Gastrocnemius medialis (tissue), 4 donors: ENCODE data around the gene CCDC142. TPM values are rescaled to one million over a fixed set of nuclear protein-coding genes. Genes with fewer than 3 reads are reported as not detected.
"Not testable (repeated sequence)": the region's sequence is repeated elsewhere in the genome, so short reads cannot be mapped to it uniquely, and the experiment has no call there.

Source experiments
- ATAC-seq, 2 donors: fragments of 150-250 bp; one replicate each; pipeline ENCODE4 v1.9.1; 2016
- DNase-seq, 2 donors: peaks; one replicate each; pipeline ENCODE4 v3.0.0-alpha.2; 2019
- H3K27ac ChIP-seq, 4 donors: fragments of 200-600 bp; sonication (generic); 1 replicate in 1 of 4; 2 replicates in 3 of 4; pipeline ENCODE4 v1.5.1; 2016 to 2018; ENCODE audit warnings: mild to moderate bottlenecking in 2 of 4, moderate library complexity in 1 of 4
- H3K27me3 ChIP-seq, 3 donors: fragments of 200-600 bp; sonication (generic) in 2 of 3; 1 replicate in 1 of 3; 2 replicates in 2 of 3; pipeline versions ENCODE4 v1.5.1 to v1.6.0; 2016 to 2019; ENCODE audit warnings: mild to moderate bottlenecking in 1 of 3, moderate library complexity in 1 of 3
- H3K36me3 ChIP-seq, 2 donors: fragments of 200-600 bp; sonication (generic) in 1 of 2; one replicate each; pipeline ENCODE4 v1.5.1; 2017 to 2018
- H3K4me1 ChIP-seq, 2 donors: fragments of 200-600 bp; sonication (generic) in 1 of 2; one replicate each; pipeline ENCODE4 v1.5.1; 2016 to 2017; ENCODE audit warnings: mild to moderate bottlenecking in 2 of 2
- H3K4me3 ChIP-seq, 4 donors: fragments of 200-600 bp; sonication (generic) in 3 of 4; 1 replicate in 1 of 4; 2 replicates in 3 of 4; pipeline ENCODE4 v1.5.1; 2016 to 2019; ENCODE audit warnings: mild to moderate bottlenecking in 2 of 4
- H3K9me3 ChIP-seq, 3 donors: fragments of 200-600 bp; sonication (generic) in 2 of 3; 1 replicate in 1 of 3; 2 replicates in 2 of 3; pipeline ENCODE4 v1.5.1; 2016 to 2019
- POLR2A ChIP-seq, 2 donors: fragments of 450-650 bp; IDR thresholded peaks; one replicate each; pipeline ENCODE4 v1.6.1; 2017; ENCODE audit warnings: antibody characterized with exemption in 2 of 2, mild to moderate bottlenecking in 2 of 2, moderate library complexity in 2 of 2
- in situ Hi-C, 4 donors: fragments of 200-750 bp; cut with MboI; loops; one replicate each; pipeline versions ENCODE4 v1.15.0 to v1.8.0; 2017; ENCODE audit warnings: low sequenced_read_pairs in 4 of 4
- intact Hi-C: fragments of 100-400 bp; cut with DNase I; formaldehyde crosslinking; loops from one replicate; pipeline ENCODE4 v1.15.1; 2023; ENCODE audit warnings: low total_unique reads
- total RNA-seq, 4 donors: library from RNA; depleted of rRNA; stranded (reverse); fragments of >200 nt; gene quantifications; one replicate each; pipeline versions ENCODE4 v1.1.0 to v1.2.3, GENCODE V29; 2016
- TF ChIP-seq, protein P1 (sequence below), 5 experiments: fragments of 450-650 bp in 3 of 5; fragments of 200-600 bp in 2 of 5; sonication (generic) in 2 of 5; IDR thresholded peaks in 4 of 5; conservative IDR thresholded peaks in 1 of 5; 1 replicate in 4 of 5; 2 replicates in 1 of 5; pipeline ENCODE4 v1.5.1; 2016 to 2019; ENCODE audit warnings: antibody characterized with exemption in 5 of 5, mild to moderate bottlenecking in 3 of 5, moderate library complexity in 3 of 5

The CCDC142 gene
- total RNA-seq, 4 donors from 2014 or later: 5.5 to 7.3 (median 6.0) TPM

DNA sequence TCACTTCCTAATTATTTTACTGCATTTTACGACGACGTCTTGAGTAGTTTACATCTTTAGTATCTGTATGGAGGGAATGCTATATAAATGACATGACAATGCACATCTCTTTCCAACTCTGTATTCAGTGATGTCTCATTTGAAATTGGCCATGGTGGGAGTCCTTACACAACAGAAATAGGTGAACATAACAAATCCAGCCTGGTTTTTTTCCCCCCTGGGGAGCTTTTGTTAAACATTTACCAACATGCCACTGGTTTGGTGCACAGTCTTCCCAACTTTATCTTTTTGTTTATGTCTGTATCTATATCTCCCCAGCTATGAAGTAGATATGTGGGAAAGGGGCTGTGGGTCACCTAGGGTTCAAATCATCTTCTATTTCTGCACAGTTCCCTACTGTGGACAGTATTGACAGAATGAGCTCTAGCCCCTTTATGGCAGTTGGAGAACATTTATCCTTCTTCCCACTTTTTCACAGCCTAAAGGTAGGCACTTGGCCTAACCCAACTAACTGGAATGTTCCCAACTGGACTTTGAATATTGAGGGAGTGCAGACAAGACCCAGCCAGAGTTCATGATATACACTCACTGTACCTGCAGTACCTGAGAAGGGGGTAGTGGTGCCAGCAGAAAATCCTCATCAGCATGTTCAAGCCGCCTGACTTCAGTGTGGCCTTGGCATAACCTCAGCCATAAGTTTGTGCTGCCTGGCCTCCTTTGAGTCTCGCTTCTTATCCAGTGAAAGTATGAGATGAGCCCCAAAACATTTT is 35.4 kb downstream of the CCDC142 start:
- no peaks in the 10 kb centered on the region for H3K4me1 ChIP-seq
- no peak overlapping the region for H3K27ac ChIP-seq
- H3K9me3 ChIP-seq: no peaks in the 10 kb centered on the region
- intact Hi-C loops (no loop called here), in situ Hi-C loops (no loop called here)
- DNase-seq: no peak
- H3K36me3 ChIP-seq: no peaks in the 10 kb centered on the region
- no peak overlapping the region for H3K4me3 ChIP-seq
- peaks cover 2 to 14% (median 3%) of the 10 kb centered on the region in 3 donors for H3K27me3 ChIP-seq
- ATAC-seq: no peak
- TF ChIP-seq, protein P1, sequence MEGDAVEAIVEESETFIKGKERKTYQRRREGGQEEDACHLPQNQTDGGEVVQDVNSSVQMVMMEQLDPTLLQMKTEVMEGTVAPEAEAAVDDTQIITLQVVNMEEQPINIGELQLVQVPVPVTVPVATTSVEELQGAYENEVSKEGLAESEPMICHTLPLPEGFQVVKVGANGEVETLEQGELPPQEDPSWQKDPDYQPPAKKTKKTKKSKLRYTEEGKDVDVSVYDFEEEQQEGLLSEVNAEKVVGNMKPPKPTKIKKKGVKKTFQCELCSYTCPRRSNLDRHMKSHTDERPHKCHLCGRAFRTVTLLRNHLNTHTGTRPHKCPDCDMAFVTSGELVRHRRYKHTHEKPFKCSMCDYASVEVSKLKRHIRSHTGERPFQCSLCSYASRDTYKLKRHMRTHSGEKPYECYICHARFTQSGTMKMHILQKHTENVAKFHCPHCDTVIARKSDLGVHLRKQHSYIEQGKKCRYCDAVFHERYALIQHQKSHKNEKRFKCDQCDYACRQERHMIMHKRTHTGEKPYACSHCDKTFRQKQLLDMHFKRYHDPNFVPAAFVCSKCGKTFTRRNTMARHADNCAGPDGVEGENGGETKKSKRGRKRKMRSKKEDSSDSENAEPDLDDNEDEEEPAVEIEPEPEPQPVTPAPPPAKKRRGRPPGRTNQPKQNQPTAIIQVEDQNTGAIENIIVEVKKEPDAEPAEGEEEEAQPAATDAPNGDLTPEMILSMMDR (IDR thresholded peaks at IDR 0.05 in 4 of 5, conservative IDR thresholded peaks at IDR 0.05 in 1 of 5): no peak
- TF ChIP-seq POLR2A (IDR thresholded peaks at IDR 0.05): no peak

DNA sequence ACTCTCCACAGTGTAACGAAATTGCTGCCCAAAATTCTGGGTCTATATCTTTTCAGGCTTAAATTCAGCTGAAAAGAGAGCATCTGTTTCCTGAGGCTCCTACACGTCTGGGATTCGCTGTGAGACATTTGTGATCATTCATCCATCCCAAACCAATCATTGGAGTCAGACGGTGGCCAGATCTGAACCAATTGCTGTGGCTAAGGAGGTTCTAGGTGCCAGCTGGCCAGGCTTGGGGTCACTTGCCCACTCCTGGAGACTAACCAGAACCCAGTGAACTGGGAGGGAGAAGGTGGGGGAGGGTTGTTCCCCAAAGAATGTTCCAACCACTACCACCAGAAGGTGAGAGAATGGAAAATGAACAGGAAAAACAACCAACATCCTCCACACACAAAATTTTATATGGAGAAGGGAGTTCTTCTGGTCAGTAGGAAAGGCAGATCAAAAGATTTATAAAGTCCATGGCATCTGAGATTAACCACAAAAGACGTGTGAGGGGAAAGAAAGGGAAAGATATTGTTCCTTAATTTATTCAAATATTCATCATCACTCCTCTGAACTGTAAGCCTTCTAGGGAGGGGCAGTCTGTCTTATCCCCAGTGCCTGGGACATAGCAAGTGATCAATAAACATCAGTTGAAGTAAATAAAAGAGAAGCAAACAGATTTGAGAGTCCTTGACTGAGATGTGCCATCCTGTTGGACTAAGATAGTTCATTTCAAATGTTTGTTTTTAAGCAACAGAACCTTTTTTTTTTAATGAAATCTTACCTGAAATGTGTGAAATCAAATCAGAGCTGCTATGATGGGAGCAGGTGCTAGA is 38.1 kb downstream of the CCDC142 start:
- no peak for TF ChIP-seq POLR2A (IDR thresholded peaks at IDR 0.05)
- TF ChIP-seq, protein P1 (IDR thresholded peaks at IDR 0.05 in 4 of 5, conservative IDR thresholded peaks at IDR 0.05 in 1 of 5): no peak

DNA sequence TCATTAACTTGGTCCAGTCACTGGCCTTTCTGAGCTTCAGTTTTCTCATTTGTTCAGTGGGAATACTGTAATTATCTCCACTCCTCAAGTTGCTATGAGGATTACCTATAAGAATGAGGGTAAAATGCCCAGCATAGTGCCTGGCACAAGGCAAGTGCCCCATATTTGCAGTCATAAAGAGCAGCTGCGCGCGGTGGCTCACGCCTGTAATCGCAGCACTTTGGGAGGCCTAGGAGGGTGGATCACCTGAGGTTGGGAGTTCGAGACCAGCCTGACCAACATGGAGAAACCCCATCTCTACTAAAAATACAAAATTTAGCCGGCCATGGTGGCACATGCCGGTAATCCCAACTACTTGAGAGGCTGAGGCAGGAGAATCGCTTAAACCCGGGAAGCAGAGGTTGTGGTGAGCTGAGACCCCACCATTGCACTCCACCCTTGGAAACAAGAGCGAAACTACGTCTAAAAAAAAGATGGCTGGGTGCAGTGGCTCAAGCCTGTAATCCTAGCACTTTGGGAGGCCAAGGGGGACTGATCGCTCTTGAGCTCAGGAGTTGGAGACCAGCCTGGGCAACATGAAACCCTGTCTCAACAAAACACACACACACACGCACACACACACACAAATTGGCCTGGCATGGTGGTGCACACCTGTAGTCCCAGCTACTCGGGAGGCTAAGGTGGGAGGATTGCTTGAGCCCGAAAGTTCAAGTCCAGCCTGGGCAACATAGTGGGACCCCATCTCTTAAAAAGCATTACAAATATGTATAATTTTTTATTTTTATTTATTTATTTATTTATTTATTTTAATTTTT is 40.1 kb downstream of the CCDC142 start:
- H3K27me3 ChIP-seq: peaks cover 6 to 32% (median 7%) of the 10 kb centered on the region in 3 donors
- DNase-seq, ATAC-seq, H3K36me3 ChIP-seq, in situ Hi-C loops, H3K9me3 ChIP-seq, H3K27ac ChIP-seq, intact Hi-C loops: not testable (repeated sequence)
- peaks cover 20 to 30% of the 10 kb centered on the region in 2 donors for H3K4me1 ChIP-seq
- peak overlapping the region; percentile 55 to 65 (median 58) for H3K4me3 ChIP-seq

More for the DNA sequence above, 38.1 kb downstream of the CCDC142 start:
- intact Hi-C loops: no loop called here
- no peaks in the 10 kb centered on the region for H3K9me3 ChIP-seq
- DNase-seq: no peak
- H3K4me3 ChIP-seq: no peak overlapping the region
- no peak for ATAC-seq
- no peak overlapping the region for H3K27ac ChIP-seq
- H3K36me3 ChIP-seq: no peaks in the 10 kb centered on the region
- H3K4me1 ChIP-seq: peaks cover 4 to 23% of the 10 kb centered on the region in 2 donors
- H3K27me3 ChIP-seq: peaks cover 6 to 28% (median 7%) of the 10 kb centered on the region in 3 donors
- in situ Hi-C loops: no loop called here

DNA sequence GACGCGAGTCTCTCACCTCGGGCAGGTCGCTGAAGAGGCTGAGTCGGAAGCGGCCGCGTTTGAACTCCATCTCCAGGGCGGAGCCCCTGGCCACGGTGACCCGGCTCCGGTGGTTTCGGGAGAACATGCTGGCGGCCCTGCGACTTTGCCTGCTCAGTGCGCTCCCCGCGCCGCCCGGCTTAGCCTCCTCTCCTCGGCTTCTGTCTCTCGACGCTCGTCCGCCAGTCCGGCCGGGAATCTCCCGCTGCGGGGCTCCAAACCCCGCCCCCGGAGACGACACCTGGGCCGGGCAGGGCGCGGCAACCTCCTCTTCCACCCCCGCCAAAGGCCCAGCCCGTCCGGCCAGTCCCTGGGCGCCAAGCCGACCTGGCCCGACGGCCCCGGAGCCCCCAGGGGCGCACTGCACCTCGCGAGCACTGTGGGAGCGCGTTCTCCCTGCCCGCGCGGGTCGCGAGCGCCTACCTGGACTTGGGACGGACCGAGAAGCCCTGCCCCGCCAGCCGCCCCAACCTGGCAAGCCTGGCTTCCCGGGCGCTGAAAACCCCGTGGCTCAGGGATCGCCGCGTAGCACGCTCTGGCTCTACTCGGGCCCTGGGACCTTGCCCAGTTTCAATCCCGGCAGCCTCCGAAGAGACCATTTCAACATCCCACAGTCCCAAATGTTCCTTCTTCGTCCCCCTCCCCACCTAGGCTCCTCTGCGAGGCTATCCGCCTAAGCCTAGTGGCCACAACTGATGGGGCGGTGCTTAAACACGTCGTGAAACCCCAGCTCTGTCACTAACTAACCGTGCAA is 40.9 kb downstream of the CCDC142 start, which contains the start of gene RTKN:
TSS of gene RTKN (minus strand) at position 248 of the 793 bp plus-strand sequence. CDS start at position 127, 121 bp downstream.
- intact Hi-C loops (no loop called here), in situ Hi-C loops (no loop called here)
- Histone ChIP-seq H3K27ac (peak within 1 kb of the TSS; percentile 68 to 85 (median 73)), H3K36me3 (no peaks in the 10 kb centered on the region), H3K27me3 (peaks cover 6 to 32% (median 7%) of the 10 kb centered on the region in 3 donors), H3K9me3 (no peaks in the 10 kb centered on the region), H3K4me3 (peak within 1 kb of the TSS; percentile 55 to 65 (median 58)), H3K4me1 (peaks cover 20 to 30% of the 10 kb centered on the region in 2 donors)
- peak in 1 of 2 donors; percentile 35 for DNase-seq
- TF ChIP-seq, protein P1 (IDR thresholded peaks at IDR 0.05 in 4 of 5, conservative IDR thresholded peaks at IDR 0.05 in 1 of 5): no peak
- TF ChIP-seq POLR2A (IDR thresholded peaks at IDR 0.05): no peak
- no peak for ATAC-seq
